HG03442 (cell line): ENCODE results near the gene DDX60.
"Not testable (repeated sequence)": the region's sequence is repeated elsewhere in the genome, so short reads cannot be mapped to it uniquely, and the experiment has no call there.

Experiments
- ATAC-seq: cut with Tn5 transposase; IDR thresholded peaks from one replicate; pipeline ENCODE4 v1.9.1; 2021; ENCODE audit warnings: mild to moderate bottlenecking, moderate library complexity; ENCODE audit not compliant: unreplicated experiment

The DDX60 gene

GRCh38 chr4:168318266-168318895 lies at the start of gene DDX60:
TSS of gene DDX60 (minus strand) at chr4:168318752. CDS start at chr4:168311259, 7,493 bp downstream.
- peak; percentile 98 for ATAC-seq

DNA sequence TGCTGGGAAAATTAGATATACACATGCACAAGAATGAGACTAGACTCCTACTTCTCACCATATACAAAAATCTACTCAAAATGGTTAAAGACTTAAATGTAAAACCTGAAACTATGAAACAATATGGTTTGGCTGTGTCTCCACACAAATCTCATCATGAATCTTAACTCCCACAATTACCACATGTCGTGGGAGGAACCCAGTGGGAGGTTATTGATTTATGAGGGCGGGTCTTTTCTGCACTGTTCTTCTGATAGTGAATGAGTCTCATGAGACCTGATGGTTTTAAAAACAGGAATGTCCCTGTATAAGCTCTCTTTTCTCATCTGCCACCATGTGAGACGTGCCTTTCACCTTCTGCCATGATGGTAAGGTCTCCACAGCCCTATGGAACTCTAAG lies 48.5 kb upstream of the DDX60 start:
- ATAC-seq, result no peak

DNA sequence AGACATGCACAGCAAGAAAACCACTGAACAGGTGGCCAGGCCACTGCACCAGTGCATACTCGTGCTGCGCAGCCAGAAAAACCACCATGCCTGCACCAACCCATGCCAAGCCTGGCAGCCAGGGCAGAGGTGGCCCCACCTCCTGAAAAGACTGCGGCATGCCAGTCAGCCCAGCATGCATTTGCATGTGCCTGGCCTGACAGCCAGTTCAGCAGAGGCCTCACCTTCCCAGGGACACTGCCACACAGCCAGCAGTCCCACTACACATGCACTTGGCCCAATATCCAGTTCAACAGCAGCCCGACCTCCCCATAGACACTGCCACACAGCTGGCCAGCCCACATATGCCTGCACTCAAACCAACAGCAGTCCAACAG lies 43.5 kb upstream of the DDX60 start:
- no peak for ATAC-seq

GRCh38 chr4:168361365-168362024 lies 42.9 kb upstream of the DDX60 start:
- no peak for ATAC-seq

DNA sequence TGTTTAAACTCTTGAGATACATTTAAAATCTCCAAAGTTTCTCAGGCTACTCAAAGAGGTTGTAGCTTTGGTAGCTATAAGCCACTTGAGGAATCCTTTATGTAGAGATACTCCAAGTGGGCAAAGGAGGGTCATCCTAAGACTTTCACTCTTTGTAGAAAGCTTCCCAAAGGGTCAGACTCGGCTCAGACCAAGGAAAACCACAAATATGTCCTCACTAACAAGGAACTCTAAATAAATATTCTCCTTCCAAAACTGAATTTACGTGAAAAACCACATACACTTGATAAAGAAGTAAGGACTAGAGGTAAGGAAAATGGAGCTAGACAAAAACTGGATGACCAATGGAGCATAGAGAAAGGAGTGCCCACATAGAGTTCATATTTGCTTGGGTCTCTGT lies 41.7 kb upstream of the DDX60 start:
- ATAC-seq, result no peak

GRCh38 chr4:168357941-168358340 lies 39.4 kb upstream of the DDX60 start:
- no peak for ATAC-seq

DNA sequence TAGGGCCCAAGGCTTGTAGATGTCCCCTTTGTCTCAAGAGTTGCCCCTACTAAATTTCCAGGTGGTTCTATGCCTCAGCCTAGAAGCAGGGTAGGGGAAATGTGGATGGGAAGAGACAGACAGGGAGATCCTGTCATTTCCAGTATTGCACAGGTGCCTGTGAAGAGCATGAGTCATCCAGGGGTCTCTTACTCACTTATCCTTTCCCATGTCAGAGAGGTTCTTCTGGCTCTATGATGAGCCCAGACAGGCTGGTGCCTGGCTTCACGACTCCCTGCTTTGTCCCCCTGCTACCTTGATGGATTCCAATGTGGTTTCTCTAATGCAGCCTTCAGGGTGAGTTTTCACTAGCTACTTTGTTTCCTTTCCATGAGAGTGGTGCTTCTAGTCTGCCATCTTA lies 35.2 kb upstream of the DDX60 start:
- no peak for ATAC-seq

DNA sequence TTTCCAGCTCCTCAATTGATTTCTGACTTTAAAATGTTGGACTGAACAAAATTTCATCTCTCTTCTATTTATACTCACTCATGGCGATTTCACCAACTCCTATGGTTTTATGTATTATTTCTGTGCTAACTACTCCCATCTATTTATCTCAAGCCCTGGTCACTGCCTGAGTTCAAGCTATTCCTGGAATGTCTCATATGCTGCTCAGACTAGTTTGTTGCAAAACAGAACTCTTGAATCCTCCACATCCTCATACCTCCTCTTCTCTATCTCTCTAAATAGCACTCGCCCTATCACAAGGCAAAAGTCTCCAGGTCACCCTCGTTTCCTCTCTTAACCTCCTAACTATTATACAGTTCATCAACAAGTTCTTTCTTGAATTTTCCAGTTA lies 19.0 kb upstream of the DDX60 start:
- ATAC-seq, result no peak

DNA sequence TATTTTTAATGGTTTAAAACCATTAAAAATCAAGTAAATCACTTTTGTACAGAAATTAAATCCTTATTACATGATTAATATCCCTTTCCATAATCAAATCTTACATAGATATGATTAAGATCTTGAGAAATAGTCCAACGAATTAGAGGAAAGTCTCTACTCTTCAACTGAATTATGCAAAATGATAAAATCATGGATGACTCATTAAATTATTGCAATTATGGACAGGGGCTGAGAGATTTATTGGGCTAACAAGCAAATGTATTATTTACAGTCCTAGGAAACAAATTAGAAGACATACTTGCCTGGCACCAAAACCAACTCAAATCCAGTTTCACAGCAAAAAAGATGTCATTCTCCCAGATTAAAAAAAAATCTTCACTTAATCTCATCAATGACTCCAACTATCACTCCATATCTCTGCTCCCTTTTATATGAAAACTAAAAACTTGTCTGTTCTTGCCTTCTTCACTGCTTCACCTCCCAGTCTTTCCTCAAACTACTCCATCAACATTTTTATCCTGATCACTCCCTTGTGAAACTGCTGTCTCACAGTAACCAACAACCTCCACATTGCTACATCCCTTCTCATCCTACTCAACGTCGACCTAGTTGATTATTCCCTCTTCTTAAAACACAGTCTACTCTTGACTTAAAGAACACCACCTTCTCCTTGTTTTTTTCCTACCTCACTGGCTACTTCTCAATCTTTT lies 18.4 kb upstream of the DDX60 start:
- no peak for ATAC-seq

- ATAC-seq, result no peak
These were observed 17.1 kb upstream of the DDX60 start for GRCh38 chr4:168335621-168336020.

GRCh38 chr4:168334053-168334452 lies 15.5 kb upstream of the DDX60 start:
- no peak for ATAC-seq

- ATAC-seq, result not testable (repeated sequence)
These were observed 12.0 kb upstream of the DDX60 start for GRCh38 chr4:168330575-168330974.

DNA sequence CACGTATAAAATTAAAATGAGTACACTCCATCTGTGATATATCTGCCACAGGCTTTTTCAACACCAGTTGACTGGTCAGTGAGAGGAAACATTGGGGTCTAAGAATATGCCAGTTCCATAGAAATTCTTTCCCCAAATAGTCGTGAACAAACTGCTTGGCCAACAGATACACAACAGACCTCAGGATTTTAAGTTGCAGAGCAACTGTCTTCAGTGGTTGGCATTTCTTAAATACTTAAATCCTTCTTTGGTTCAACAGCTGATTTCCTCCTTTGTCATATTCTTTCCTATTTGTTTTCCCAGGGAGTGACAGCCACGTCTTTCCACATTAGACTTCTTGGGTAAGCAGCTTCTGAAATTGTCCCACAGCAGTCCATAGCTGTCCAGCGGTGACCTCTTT lies 7.0 kb upstream of the DDX60 start:
- ATAC-seq, result no peak

DNA sequence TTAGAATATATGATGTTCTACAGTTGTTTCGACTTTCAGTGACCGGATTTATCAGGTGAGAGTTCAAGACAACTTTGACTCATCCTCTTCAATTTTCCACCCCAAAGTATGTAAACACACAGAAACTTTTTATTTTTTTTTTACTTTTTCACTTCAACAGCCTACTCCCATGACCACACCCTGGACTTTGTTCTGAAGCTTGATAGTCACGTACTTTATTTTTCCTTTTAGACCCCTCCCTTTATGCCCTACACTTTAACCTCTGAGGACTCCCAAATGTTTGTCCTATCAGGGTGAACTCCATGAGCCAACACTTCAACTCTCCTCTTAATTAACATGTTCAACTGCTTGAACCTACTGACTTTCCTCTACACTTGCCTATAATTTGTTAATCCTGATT lies 2.5 kb upstream of the DDX60 start:
- no peak for ATAC-seq

DNA sequence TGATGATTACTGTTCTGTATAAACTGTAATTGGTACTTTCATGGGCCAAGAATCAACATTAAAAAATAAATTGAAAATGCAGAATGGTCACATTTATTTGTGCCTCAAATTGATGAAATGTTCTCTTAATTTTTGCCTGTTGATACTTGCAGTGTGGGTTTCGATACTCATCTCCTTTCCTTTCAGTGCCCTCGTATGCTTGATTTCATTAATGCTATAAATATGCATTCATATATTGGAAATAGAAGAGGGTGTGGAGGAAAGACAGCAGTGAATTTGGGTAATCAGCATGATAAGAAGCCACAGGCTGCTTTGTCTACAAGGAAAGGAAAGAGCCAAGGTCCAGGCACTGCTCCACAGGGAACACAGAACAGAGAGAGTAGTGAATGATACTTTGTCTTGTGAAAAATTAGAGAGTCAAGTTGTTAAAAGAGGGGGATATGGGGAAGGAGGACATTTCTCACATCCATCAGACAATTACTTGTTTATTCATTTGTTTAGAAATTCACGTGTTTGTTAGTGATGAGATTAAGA lies 1.0 kb upstream of the DDX60 start:
- ATAC-seq, result no peak

DNA sequence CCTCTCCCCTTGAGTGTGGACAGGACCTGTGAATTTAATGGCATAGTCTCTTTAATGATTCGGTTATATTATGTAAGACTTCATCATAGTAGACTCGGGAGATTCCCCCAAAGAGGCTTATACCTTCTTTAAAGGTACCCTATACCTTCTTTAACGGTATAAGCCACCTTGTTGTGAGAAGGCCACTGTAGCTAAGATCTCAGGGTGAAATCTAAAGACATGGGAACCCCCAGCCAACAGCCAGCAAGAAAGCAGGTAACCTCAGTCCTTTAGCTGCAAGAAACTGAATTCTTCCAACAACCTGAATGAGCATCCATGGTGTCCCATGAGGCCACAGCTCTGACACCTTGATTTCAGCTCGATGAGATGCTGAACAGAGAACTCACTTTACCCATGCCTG lies 931 bp downstream of the DDX60 start:
- no peak for ATAC-seq

DNA sequence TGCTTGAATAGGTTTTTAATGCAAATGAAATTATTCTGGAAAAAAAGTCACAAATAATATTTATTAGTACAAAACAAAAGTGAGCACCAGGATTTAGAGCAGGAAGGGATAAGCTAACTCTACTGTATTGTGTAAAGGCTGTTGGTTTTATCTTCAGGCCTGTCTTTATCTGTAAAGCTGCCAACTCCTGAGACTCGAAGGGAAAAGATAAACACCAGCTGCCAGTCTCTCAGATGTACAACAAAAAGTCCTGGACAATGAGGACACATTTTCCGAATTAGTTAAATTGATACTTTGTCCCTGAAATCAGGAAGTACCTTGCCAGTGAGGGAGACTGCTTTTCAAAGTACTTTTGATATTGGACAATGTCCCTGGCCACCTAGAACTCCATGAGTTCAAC lies 8.8 kb downstream of the DDX60 start:
- no peak for ATAC-seq

GRCh38 chr4:168308912-168309311 lies 9.6 kb downstream of the DDX60 start:
- ATAC-seq, result no peak

GRCh38 chr4:168306476-168306875 lies 12.1 kb downstream of the DDX60 start:
- no peak for ATAC-seq

DNA sequence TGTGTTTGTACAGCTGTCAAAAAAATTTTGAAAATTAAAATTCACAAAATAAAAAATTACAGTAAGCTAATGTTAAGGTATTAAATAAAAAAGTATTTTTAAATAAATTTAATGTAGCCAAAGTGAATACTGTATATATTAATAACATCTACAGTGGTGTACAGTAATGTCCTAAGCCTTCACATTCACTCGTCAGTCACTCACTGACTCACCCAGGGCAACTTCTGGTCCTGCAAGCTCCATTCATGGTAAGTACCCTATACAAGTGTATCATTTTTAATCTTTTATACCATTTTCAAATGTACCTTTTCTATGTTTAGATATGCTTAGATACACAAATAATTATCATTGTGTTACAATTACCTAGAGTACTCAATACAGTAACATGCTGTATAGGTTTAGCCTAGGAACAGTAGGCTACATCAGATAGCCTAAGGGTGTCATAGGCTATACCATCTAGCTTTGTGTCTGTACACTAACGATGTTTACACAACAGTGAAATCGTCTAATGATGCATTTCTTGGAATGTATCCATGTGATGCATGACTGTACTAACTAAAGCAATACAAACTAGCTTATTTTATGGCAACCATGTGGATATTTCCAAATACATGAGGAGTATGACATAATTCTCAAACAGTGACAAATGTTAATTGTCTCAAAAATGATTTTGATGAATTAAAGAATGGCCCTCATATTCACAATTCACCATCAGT lies 13.7 kb downstream of the DDX60 start:
- ATAC-seq, result no peak

- ATAC-seq, result not testable (repeated sequence)
These were observed 15.1 kb downstream of the DDX60 start for GRCh38 chr4:168303430-168303829.
